Measurements from ENCODE around the gene GNB5. TPM values are rescaled to one million over a fixed set of nuclear protein-coding genes. Genes with fewer than 3 reads are reported as not detected.

Gene GNB5
- total RNA-seq, 1 donor from 2014 or later: 61.4 TPM

DNA sequence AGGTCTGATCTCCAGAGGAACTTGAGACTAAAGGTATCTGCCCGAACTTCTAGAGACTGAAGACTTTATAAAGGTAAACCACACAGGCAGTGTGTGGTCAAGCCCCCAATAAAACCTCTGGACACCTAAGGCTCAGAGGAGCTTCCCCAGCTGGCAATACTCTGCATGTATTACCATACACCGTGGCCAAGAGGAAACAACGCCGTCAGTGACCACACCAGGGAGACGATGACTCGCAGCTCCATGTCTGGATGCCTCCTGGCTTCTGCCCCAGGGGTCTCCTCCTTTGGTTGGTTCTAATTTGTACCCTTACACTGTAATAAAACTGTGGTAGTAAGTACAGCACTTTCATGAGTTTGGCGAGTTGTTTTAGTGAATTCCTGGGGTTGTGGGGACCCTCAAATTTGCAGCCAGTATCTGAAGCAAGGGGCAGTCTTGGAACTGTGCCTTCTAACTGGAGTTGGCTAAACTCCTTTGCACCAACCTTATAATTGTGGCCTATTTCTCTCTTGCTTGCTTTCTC is 46.5 kb downstream of the GNB5 start:
- DNase-seq (ENCODE audit: low spot score): no peak

DNA sequence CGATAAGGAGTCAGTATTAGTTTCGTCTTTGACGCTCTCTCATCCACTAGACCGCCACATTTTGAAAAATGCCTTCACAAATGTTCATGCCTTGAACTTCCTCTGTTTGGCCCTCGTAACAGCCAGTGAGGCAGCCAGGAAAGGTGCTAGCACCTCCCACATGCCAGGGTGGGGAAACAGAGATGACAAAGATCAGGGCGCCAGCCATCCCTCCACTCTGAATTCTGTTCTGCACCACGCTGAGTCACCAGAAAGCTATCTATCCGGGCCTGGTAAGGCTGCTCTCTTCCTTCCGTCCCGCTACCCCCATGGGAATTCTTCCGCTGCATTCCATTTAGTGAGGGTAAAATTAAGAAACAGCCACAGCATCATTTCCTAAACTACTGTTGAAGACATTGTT is 47.3 kb downstream of the GNB5 start:
- DNase-seq (ENCODE audit: low spot score): no peak

GRCh38 chr15:52140646-52141045 is 50.5 kb downstream of the GNB5 start:
- no peak for DNase-seq (ENCODE audit: low spot score)

- peak; percentile 75 for DNase-seq (ENCODE audit: low spot score)
Observed at GRCh38 chr15:52139599-52140462, 51.4 kb downstream of the GNB5 start.

GRCh38 chr15:52137432-52138357 is 53.5 kb downstream of the GNB5 start:
- no peak for DNase-seq (ENCODE audit: low spot score)

DNA sequence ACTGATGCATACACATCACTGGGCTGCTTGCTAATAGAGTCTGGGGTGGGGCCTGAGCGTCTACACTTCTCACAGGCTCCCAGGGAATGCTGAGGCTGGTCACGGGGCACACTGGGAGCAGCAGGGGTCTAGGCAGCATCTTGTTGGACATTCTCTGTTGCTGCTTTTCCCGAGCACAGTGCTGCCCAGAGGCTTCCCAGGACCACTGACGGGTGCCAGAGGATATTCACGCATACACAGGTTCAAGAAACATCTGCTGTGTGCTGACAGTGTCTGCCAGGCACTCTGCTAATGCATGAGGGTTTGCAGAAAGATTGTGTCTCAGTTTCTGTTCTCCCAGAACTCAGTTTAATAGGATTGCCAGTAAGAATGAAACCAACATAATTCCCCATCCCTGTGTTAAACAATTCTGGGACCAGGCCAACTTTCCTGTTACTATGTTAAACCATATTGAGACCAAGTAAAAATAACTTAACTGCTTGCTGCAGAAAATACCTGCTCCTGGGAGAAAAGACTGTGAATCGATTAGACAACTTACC is 54.7 kb downstream of the GNB5 start:
- no peak for DNase-seq (ENCODE audit: low spot score)

DNA sequence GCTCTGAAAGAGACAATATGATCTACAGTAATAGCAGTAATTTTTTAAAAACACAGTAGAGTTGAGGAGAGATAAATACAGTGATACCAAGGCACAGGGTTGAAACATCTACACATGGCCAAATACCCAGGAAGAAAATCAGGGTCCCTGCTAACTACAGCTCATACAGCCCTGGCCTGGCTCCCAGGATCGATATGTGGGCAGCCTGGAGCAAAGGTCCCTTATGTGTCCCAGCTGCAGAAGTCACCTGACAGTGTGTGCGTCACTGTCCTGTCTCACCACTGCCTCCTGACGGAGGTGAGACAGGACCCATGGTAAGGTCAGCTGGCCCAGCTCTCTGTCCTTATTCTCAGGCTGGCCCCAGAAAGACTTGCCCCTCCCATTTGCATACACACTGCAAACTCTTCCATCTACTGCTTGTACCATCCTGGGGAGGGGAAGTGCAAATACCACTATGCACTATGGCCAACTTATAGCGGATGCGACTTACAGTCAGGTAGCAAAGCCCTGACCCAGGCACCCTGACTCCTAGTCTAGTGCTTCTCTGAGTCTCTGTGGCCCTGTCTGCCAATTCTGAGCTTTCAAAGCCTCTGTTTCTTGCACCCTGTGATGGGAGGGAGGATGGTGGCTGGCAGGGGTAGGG is 56.6 kb downstream of the GNB5 start:
- DNase-seq (ENCODE audit: low spot score): peak; percentile 94

- no peak for DNase-seq (ENCODE audit: low spot score)
Observed at GRCh38 chr15:52133510-52134220, 57.5 kb downstream of the GNB5 start.

- DNase-seq (ENCODE audit: low spot score): no peak
Observed at GRCh38 chr15:52132066-52132465, 59.1 kb downstream of the GNB5 start.

DNA sequence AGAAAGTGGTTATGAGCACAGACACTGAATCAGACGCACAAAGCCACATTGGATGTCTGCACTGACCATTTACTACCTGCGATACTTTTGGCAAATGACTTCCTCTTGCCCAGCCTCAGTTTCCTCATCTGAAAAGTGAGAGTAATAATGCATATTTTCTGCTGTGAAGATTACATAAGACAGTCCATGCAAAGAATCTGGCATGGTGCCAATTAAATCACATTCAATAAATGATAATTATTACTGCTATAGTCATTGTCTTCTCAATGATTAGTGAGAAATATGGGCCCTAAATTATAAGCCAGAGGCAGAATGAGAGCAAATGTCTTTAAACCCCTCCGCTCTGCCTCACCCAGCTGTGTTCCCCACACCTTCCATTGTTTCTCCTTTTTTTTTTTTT is 62.6 kb downstream of the GNB5 start:
- no peak for DNase-seq (ENCODE audit: low spot score)

DNA sequence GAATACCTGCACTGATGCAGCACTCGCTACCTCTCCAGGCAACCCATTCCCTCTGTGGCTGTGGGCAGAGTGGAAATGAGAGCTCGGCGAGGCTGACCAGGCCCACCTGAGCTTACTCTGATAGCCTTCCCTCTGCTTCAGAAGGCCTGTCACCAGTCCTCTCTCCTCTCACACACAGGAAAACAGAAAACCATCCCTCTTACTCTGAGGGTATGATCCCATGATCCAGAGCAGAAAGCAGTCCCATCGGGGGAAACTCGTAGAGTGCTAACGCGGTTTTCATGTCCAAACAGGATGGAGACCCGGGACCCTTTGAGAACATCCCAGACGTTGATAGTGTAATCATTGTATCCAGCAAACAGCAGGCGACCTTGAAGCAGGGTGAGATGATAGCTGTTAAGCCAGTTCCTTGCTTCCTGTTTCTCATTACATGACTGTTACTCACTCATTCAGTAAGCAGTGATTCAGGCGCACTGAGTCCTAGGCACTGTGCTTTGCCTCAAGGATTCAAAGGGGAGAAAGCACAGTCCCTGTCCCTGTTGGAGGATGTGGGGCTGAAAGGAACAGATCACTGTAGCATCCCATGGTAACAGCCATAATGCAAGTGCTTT is 66.8 kb downstream of the GNB5 start:
- no peak for DNase-seq (ENCODE audit: low spot score)

GRCh38 chr15:52121896-52122295 is 69.3 kb downstream of the GNB5 start:
- DNase-seq (ENCODE audit: low spot score): no peak

GRCh38 chr15:52121006-52121405 is 70.2 kb downstream of the GNB5 start:
- no peak for DNase-seq (ENCODE audit: low spot score)

DNA sequence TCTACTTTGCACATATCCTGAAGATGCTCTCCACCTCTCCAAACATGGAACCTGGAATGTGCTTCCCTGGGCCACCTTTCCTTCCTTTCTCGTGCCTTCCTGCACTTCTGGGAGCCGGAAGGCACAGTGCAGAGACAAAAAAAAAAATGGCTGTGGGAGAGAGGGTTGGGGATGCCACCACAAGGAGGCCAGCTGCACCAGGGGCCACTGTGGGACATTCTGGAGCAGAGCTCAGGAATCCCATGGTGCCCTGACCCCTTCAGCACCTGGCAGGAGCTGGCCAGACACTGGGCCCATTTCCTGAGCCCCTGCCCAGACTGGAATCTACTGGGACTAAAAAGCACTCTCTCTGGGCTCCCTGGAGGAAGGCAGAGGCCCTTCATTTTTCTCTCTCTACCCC is 70.7 kb downstream of the GNB5 start:
- DNase-seq (ENCODE audit: low spot score): no peak

GRCh38 chr15:52118969-52119749 is 72.0 kb downstream of the GNB5 start:
- DNase-seq (ENCODE audit: low spot score): no peak

DNA sequence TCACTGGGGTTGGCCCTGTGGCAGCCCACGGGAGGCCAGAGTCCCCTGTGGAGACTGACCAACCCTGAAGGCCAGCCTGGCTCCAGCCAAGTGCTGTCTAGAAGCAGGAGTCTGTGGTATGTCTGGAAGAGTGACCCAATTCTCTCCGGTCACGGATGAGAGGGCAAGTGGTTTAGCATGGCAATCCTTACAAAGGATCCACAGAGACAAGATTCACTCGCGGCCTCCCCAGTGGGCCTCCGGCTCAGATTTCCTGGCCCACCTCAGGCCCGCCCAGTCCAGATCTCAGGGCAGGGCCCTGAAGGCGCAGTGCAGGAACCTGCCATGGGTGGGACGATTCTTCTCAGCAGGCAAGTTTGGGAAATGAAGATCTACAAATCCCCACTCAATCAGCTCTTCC is 73.6 kb downstream of the GNB5 start:
- no peak for DNase-seq (ENCODE audit: low spot score)

DNA sequence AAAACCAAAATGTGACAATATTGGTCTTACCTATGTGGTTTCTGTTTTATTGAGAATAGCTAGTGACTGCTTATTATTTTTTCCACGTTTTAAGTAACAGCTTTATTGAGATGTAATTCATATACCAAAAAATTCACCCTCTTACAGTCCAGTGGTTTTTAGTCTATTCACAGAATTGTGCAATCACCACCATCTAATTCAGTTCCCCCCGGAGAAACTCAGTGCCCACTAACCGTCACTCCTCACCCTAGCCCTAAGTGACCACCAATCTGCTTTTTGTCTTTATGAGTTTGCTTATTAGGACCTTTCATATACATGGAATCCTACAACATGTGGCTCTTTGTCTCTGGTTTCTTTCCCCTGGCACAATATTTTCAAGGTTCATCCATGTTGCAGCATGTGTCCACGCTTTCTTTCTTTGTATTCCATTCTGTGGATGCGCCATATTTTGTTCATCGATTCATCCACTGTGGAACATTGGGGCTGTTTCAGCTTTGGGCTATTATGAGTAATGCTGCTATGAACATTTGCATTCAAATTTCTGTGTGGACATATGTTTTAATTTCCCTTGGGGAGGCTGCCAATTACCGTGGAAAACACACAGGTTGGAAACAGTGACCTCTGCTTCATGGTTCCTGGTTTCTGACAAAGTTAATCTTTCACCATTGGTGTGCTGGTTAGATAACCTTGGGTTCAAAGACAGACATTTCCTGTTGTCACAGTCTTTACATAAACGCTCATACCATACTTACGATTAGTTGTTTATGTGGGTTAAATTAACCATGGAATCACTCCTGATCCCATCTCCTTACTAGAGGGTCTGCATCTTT is 75.4 kb downstream of the GNB5 start:
- DNase-seq (ENCODE audit: low spot score): peak; percentile 59

DNA sequence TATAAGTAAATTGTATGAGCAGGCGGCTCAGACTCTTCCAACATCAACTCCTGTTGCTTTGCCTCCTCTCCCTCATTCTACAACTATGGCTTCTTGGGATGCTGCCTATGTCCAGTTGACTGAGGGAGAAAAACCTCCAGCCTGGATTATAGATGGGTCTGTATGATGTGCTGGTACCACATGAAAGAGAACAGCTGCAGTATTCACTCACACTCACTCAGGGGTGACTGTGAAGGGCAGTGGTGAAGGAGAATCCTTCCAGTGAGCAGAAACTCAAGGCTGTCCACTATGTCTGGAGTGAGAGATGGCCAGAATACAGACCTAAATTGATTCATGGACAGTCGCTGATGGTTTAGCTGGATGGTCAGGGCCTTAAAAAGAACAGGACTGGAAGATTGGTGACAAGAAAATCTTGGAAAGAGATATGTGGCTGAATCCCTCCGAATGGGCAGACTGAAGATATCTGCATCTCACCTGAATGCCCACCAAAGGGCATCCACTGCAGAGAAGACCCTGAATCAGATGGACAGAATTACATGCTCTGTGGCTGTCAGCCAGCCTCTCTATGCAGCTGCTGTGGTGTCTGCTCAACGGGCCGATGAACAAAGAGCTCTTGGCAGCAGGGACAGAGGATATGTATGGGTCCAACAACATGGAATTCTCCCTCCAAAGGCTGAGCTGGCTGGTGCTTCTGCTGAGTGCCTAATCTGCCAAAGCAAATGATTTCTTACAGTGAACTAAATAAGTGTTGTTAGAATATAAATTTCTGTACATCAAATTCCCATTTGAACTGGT is 76.7 kb downstream of the GNB5 start:
- DNase-seq (ENCODE audit: low spot score): no peak

All from mucosa of gallbladder (tissue), 1 donor.